ENCODE data around the gene ZNF552. TPM values are rescaled to one million over a fixed set of nuclear protein-coding genes. Genes with fewer than 3 reads are reported as not detected.

ZNF552 gene
- polyA plus RNA-seq, 1 of the 3 experiments (the other 2 are of a cell fraction), result 3.2 TPM

DNA sequence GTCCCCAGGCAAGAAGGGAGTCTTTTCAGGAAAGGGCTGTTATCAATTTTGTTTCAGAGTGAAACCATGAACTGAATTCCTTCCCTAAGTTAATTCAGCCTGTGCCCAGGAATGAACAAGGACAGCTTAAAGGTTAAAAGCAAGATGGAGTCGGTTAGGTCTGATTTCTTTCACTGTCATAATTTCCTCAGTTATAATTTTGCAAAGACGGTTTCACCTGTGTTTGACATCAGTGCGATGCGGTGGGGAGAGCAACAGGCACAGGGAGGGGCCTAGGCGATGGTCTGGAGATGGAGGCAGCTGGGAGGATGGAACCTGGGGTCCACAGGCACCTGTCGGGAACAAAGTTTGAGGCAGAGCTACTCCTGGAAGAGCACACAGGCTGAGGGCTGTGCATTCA, 5.9 kb upstream of the ZNF552 start:
- peaks cover 63% of the 10 kb centered on the region for H3K79me2 ChIP-seq (ENCODE audit: insufficient read depth)
- no peak overlapping the region for H3K27ac ChIP-seq (ENCODE audit: low read depth in 2 of 2, low read length in 1 of 2)
- WGBS (ENCODE audit: low lambda C conversion rate), result 52% methylated on average over 6 of the region's 6 CpGs
- H4K20me1 ChIP-seq (ENCODE audit: insufficient read depth), result 0 out of 2 replicates have a peak, but pooled peaks cover 3% of the 10 kb centered on the region
- H3K9me2 ChIP-seq, result no peaks in the 10 kb centered on the region
- H3K4me1 ChIP-seq (ENCODE audit: control insufficient read depth in 1 of 2, insufficient read depth in 2 of 2, low read depth in 1 of 2, low read length in 1 of 2), result peaks cover 0 to 6% of the 10 kb centered on the region in 2 experiments; a peak in 2 of 4 replicates
- peak overlapping the region; percentile 91 for H3K9ac ChIP-seq
- peak overlapping the region; percentile 88 for H3K4me2 ChIP-seq
- TF ChIP-seq RCOR1 (IDR thresholded peaks at IDR 0.05; ENCODE audit: low read length) (no peak), TAF1 (IDR thresholded peaks at IDR 0.05; ENCODE audit: borderline replicate concordance, low read depth, low read length) (no peak)
- TF ChIP-seq, protein P1, sequence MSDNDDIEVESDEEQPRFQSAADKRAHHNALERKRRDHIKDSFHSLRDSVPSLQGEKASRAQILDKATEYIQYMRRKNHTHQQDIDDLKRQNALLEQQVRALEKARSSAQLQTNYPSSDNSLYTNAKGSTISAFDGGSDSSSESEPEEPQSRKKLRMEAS (IDR thresholded peaks at IDR 0.05; ENCODE audit: low read depth), result no peak
- TF ChIP-seq, protein P2, sequence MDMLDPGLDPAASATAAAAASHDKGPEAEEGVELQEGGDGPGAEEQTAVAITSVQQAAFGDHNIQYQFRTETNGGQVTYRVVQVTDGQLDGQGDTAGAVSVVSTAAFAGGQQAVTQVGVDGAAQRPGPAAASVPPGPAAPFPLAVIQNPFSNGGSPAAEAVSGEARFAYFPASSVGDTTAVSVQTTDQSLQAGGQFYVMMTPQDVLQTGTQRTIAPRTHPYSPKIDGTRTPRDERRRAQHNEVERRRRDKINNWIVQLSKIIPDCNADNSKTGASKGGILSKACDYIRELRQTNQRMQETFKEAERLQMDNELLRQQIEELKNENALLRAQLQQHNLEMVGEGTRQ (IDR thresholded peaks at IDR 0.05; ENCODE audit: borderline replicate concordance, low read depth, low read length), result no peak
- TF ChIP-seq, protein P3, sequence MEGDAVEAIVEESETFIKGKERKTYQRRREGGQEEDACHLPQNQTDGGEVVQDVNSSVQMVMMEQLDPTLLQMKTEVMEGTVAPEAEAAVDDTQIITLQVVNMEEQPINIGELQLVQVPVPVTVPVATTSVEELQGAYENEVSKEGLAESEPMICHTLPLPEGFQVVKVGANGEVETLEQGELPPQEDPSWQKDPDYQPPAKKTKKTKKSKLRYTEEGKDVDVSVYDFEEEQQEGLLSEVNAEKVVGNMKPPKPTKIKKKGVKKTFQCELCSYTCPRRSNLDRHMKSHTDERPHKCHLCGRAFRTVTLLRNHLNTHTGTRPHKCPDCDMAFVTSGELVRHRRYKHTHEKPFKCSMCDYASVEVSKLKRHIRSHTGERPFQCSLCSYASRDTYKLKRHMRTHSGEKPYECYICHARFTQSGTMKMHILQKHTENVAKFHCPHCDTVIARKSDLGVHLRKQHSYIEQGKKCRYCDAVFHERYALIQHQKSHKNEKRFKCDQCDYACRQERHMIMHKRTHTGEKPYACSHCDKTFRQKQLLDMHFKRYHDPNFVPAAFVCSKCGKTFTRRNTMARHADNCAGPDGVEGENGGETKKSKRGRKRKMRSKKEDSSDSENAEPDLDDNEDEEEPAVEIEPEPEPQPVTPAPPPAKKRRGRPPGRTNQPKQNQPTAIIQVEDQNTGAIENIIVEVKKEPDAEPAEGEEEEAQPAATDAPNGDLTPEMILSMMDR (IDR thresholded peaks at IDR 0.05), result no peak
- TF ChIP-seq, protein P4, sequence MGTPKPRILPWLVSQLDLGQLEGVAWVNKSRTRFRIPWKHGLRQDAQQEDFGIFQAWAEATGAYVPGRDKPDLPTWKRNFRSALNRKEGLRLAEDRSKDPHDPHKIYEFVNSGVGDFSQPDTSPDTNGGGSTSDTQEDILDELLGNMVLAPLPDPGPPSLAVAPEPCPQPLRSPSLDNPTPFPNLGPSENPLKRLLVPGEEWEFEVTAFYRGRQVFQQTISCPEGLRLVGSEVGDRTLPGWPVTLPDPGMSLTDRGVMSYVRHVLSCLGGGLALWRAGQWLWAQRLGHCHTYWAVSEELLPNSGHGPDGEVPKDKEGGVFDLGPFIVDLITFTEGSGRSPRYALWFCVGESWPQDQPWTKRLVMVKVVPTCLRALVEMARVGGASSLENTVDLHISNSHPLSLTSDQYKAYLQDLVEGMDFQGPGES (IDR thresholded peaks at IDR 0.05; ENCODE audit: low read depth, low read length), result no peak
- no peaks in the 10 kb centered on the region for H3F3A ChIP-seq (replicated peaks; ENCODE audit: insufficient read depth)
- CTCF ChIA-PET, result interaction anchor here (1.0 to 1.8 kb wide), 2 partner anchors 9 to 335 kb away, joined by 5 read pairs; partner anchors contain the start of gene ZNF587B
- no peak for DNase-seq
- H3K27me3 ChIP-seq (ENCODE audit: insufficient read depth), result no peaks in the 10 kb centered on the region
- H3K4me3 ChIP-seq (ENCODE audit: low read depth in 2 of 2, low read length in 1 of 2), result peak overlapping the region; percentile 92 to 98
- POLR2A ChIA-PET, result no interaction called here
- H3K9me3 ChIP-seq, result no peaks in the 10 kb centered on the region
- H3K36me3 ChIP-seq (replicated peaks in 1 of 2; ENCODE audit: control insufficient read depth in 1 of 2, insufficient read depth in 2 of 2, low read length in 1 of 2), result peaks cover 0 to 7% of the 10 kb centered on the region in 2 experiments
- H2AFZ ChIP-seq (ENCODE audit: low read depth), result no peak overlapping the region

DNA sequence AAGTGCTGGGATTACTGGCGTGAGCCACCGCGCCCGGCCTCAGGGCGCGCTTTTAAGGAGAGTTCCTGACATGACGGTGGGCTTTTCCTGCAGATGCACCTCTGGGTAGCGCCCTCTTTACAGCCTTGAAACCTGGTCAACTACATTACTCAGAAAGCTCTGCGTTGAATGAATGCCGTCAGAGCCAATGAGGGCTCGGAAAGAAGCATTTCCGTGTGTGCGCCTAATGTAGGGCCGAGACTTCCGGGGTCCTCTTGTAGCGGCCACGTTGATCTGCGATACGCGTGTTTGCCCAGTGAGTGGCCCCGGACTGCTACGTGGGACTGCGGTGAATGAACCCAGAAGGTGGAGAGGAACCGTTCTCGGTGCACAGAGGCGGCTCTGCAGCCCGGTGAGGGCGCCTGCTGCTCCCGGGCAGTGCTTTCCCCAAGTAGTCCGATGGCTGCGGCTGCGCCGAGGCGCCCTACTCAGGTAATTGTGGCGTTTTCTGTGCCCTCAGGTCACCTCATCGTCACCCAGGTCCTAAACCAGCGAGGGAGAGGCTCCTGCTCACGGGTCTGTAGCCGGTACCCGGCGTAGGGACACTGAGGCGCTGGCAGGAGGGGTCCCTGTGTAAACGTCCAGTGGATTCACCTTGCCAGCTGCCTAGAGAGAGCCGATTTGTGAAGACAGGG, 4.9 kb upstream of the ZNF552 start:
- Histone ChIP-seq H3K36me3 (replicated peaks in 1 of 2; ENCODE audit: control insufficient read depth in 1 of 2, insufficient read depth in 2 of 2, low read length in 1 of 2) (peaks cover 0 to 3% of the 10 kb centered on the region in 2 experiments), H3K9ac (peak overlapping the region; percentile 91), H2AFZ (ENCODE audit: low read depth) (peak overlapping the region; percentile 95), H3K27me3 (ENCODE audit: insufficient read depth) (no peaks in the 10 kb centered on the region), H3K9me2 (no peaks in the 10 kb centered on the region), H4K20me1 (ENCODE audit: insufficient read depth) (0 out of 2 replicates have a peak, but pooled peaks cover 3% of the 10 kb centered on the region), H3K4me2 (peak overlapping the region; percentile 88), H3K79me2 (ENCODE audit: insufficient read depth) (peaks cover 54% of the 10 kb centered on the region), H3K4me1 (ENCODE audit: control insufficient read depth in 1 of 2, insufficient read depth in 2 of 2, low read depth in 1 of 2, low read length in 1 of 2) (peaks cover 0 to 6% of the 10 kb centered on the region in 2 experiments; a peak in 2 of 4 replicates), H3F3A (replicated peaks; ENCODE audit: insufficient read depth) (no peaks in the 10 kb centered on the region), H3K9me3 (no peaks in the 10 kb centered on the region), H3K4me3 (ENCODE audit: low read depth in 2 of 2, low read length in 1 of 2) (peak overlapping the region; percentile 92 to 98), H3K27ac (ENCODE audit: low read depth in 2 of 2, low read length in 1 of 2) (peak overlapping the region; percentile 66 to 69)
- peak; percentile 89 for DNase-seq
- ChIA-PET CTCF (interaction anchor here (1.0 to 1.8 kb wide), 3 partner anchors 10 to 336 kb away, joined by 5 read pairs; partner anchors contain the start of gene ZNF587B), POLR2A (interaction anchor here (0.9 kb wide), 1 partner anchor 25 kb away, joined by 3 read pairs; no protein-coding TSS in a partner anchor)
- WGBS (ENCODE audit: low lambda C conversion rate), result 0% methylated on average over 17 of the region's 44 CpGs
- TF ChIP-seq GATA2 (CRISPR knock-in tag; IDR thresholded peaks at IDR 0.05) (peak; percentile 16; the same call in 1 of the 2 replicates), FOSL2 (IDR thresholded peaks at IDR 0.05; ENCODE audit: borderline replicate concordance, low read depth) (no peak), TAF1 (IDR thresholded peaks at IDR 0.05; ENCODE audit: borderline replicate concordance, low read depth, low read length) (no peak; the same call in none of the 2 replicates), MXI1 (IDR thresholded peaks at IDR 0.05; ENCODE audit: low read depth, low read length) (peak; percentile 99), SMC3 (IDR thresholded peaks at IDR 0.05; ENCODE audit: low read depth, low read length) (no peak), TCF12 (IDR thresholded peaks at IDR 0.05) (no peak), YY1 (IDR thresholded peaks at IDR 0.05; ENCODE audit: low read depth) (peak; percentile 26; the same call in 1 of the 2 replicates)
- TF ChIP-seq, protein P4 (IDR thresholded peaks at IDR 0.05; ENCODE audit: low read depth, low read length), result peak; percentile 44; the same call in 1 of the 2 replicates
- TF ChIP-seq, protein P5, sequence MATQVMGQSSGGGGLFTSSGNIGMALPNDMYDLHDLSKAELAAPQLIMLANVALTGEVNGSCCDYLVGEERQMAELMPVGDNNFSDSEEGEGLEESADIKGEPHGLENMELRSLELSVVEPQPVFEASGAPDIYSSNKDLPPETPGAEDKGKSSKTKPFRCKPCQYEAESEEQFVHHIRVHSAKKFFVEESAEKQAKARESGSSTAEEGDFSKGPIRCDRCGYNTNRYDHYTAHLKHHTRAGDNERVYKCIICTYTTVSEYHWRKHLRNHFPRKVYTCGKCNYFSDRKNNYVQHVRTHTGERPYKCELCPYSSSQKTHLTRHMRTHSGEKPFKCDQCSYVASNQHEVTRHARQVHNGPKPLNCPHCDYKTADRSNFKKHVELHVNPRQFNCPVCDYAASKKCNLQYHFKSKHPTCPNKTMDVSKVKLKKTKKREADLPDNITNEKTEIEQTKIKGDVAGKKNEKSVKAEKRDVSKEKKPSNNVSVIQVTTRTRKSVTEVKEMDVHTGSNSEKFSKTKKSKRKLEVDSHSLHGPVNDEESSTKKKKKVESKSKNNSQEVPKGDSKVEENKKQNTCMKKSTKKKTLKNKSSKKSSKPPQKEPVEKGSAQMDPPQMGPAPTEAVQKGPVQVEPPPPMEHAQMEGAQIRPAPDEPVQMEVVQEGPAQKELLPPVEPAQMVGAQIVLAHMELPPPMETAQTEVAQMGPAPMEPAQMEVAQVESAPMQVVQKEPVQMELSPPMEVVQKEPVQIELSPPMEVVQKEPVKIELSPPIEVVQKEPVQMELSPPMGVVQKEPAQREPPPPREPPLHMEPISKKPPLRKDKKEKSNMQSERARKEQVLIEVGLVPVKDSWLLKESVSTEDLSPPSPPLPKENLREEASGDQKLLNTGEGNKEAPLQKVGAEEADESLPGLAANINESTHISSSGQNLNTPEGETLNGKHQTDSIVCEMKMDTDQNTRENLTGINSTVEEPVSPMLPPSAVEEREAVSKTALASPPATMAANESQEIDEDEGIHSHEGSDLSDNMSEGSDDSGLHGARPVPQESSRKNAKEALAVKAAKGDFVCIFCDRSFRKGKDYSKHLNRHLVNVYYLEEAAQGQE (IDR thresholded peaks at IDR 0.05; ENCODE audit: low read depth, low read length), result no peak
